Prostate gland (tissue), 2 donors: ENCODE results near the gene SYNE1.

ENCODE experiments used
- CTCF ChIP-seq, 4 experiments: fragments of 200-600 bp in 2 of 4; fragments of 450-650 bp in 2 of 4; sonication (generic) in 2 of 4; IDR thresholded peaks; 1 replicate in 3 of 4; 2 replicates in 1 of 4; pipeline ENCODE4 v1.5.1; 2016 to 2019; ENCODE audit warnings: antibody characterized with exemption in 4 of 4, mild to moderate bottlenecking in 2 of 4, moderate library complexity in 2 of 4
- POLR2A ChIP-seq: fragments of 450-650 bp; IDR thresholded peaks from one replicate; pipeline ENCODE4 v1.6.1; 2016; ENCODE audit warnings: antibody characterized with exemption, mild to moderate bottlenecking
- POLR2AphosphoS5 ChIP-seq: sonication (generic); formaldehyde crosslinking; IDR thresholded peaks from one replicate; pipeline ENCODE4 v1.6.1; 2017; ENCODE audit warnings: antibody characterized with exemption

DNA sequence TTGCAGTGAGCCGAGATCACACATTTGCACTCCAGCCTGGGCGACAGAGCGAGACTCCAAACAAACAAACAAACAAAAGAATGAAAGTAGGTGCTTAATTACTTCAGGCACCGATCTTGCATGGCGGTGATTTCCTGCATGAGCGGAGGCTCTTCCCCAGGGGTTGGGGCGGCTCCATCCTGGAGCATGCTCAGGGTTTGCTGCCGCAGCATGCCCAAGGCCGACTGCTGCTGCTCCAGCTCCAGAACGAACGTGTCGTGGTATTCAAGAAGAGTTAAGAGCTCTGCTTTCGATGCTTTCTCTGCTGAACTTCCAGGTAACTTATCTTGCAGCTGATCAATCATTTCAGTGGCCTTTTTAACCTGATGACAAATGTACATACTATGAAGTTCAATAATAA lies 313.8 kb downstream of the SYNE1 start:
- TF ChIP-seq CTCF (IDR thresholded peaks at IDR 0.05) (no peak), POLR2AphosphoS5 (no peak), POLR2A (no peak)
